ENCODE results near the gene RBM15. TPM values are rescaled to one million over a fixed set of nuclear protein-coding genes. Genes with fewer than 3 reads are reported as not detected.

Gene RBM15
- total RNA-seq, 2 donors from 2014 or later, result 21.4 to 25.9 TPM

GRCh38 chr1:110328274-110328673 lies 10.9 kb upstream of the RBM15 start:
- Histone ChIP-seq H3K4me1 (peaks cover 16% of the 10 kb centered on the region), H3K27me3 (no peaks in the 10 kb centered on the region), H3K36me3 (replicated peaks in 1 of 2; ENCODE audit: insufficient read depth in 1 of 2, low read depth in 2 of 2) (no peaks in the 10 kb centered on the region), H3K4me3 (no peak overlapping the region), H3K27ac (no peak overlapping the region), H3K9me3 (no peaks in the 10 kb centered on the region)
- no peak for DNase-seq
- intact Hi-C loops (cut with DNase I), result no loop called here
- no peak for ATAC-seq
- TF ChIP-seq POLR2A (IDR thresholded peaks at IDR 0.05), result no peak
- no peak for TF ChIP-seq CTCF (IDR thresholded peaks at IDR 0.05)

DNA sequence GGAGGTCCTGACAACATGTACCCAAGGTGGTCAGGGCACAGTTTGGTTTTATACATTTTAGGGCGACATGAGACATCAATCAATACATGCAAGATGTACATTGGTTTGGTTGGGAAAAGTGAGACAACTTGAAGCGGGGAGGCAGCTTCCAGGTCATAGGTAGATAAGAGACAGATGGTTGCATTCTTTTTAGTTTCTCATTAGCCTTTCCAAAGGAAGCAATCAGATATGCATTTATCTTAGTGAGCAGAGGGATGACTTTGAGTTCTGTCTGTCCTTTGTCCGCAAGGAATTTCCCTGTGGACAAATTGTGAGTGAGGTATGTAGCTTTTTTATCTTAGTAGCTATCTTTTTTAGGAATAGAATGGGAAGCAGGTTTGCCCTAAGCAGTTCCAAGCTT lies 10.5 kb upstream of the RBM15 start:
- intact Hi-C loops (cut with DNase I), result no loop called here
- peaks cover 16% of the 10 kb centered on the region for H3K4me1 ChIP-seq
- WGBS, 2 donors, result 86 to 93% methylated on average over 3 of the region's 3 CpGs
- DNase-seq (no peak), ATAC-seq (no peak)
- TF ChIP-seq POLR2A (IDR thresholded peaks at IDR 0.05), result no peak
- TF ChIP-seq CTCF (IDR thresholded peaks at IDR 0.05), result no peak
- H3K36me3 ChIP-seq (replicated peaks in 1 of 2; ENCODE audit: insufficient read depth in 1 of 2, low read depth in 2 of 2), result no peaks in the 10 kb centered on the region
- H3K27me3 ChIP-seq, result no peaks in the 10 kb centered on the region
- H3K27ac ChIP-seq, result no peak overlapping the region
- no peaks in the 10 kb centered on the region for H3K9me3 ChIP-seq
- no peak overlapping the region for H3K4me3 ChIP-seq

DNA sequence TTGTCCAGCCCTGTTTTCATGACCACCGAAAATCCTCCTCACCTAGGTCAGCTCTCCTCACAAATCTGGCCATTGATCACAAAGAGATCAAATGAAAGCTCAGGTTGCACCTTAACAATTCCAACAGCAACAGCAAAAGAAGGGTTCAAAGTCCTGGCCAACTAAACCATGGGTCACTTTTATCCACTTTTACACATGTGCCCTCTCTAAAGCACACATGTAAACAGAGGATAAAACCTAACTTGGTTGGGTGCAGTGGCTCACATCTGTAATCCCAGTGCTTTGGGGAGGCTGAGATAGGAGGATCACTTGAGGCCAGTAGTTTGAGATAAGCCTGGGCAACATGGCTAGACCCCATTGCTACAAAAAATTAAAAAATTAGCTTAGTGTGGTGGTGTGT lies 3.9 kb upstream of the RBM15 start:
- H3K4me1 ChIP-seq, result peaks cover 40% of the 10 kb centered on the region
- no peak for ATAC-seq
- intact Hi-C loops (cut with DNase I), result no loop called here
- TF ChIP-seq POLR2A (IDR thresholded peaks at IDR 0.05) (no peak), CTCF (IDR thresholded peaks at IDR 0.05) (no peak)
- WGBS, 2 donors, result 89 to 100% methylated on average over 1 of the region's 1 CpG
- H3K36me3 ChIP-seq (replicated peaks in 1 of 2; ENCODE audit: insufficient read depth in 1 of 2, low read depth in 2 of 2), result no peaks in the 10 kb centered on the region
- no peak for DNase-seq
- no peak overlapping the region for H3K27ac ChIP-seq
- no peaks in the 10 kb centered on the region for H3K27me3 ChIP-seq
- no peaks in the 10 kb centered on the region for H3K9me3 ChIP-seq
- no peak overlapping the region for H3K4me3 ChIP-seq

DNA sequence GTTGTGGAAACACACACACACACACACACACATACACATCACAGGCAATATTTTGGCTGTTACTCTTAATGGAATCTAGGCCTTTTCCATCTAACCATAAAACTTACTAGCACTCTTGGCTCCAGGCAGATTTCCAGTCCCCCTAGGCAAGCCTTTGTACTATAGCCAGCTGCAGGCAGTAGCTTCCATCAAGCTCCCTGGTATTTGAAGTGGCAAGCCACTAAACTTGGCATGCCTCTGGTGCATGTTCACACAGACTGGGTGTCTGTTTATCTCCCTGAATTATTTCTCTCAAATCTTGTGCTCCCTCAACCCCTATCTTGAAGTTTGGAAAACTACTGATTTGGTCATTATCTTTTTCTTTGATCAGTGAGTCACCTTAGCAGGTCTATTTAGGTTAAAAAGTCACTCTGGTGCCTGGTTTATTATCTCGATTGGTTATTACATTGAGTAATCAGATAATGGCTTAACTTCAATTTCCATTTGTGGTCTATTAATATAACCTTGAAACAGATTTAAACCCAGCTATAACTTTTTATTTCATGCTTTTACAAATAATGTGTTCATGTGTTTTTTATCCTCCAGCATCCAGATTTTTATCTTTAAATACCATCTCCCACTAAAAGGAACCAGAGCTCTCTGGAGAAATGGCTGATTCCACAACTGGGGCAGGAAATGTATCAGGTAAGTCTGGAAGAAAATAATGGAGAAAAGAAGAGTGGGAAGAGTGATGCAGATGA lies 2.7 kb upstream of the RBM15 start:
- WGBS, 2 donors, result 16 to 29% methylated on average over 1 of the region's 1 CpG
- no peaks in the 10 kb centered on the region for H3K36me3 ChIP-seq (replicated peaks in 1 of 2; ENCODE audit: insufficient read depth in 1 of 2, low read depth in 2 of 2)
- H3K27ac ChIP-seq, result peak overlapping the region in 3 of 4 donors; percentile 21 to 99 (median 96)
- DNase-seq (peak in 2 of 4 donors; percentile 24), ATAC-seq (no peak)
- TF ChIP-seq POLR2A (IDR thresholded peaks at IDR 0.05) (no peak), CTCF (IDR thresholded peaks at IDR 0.05) (no peak)
- no peaks in the 10 kb centered on the region for H3K27me3 ChIP-seq
- no peaks in the 10 kb centered on the region for H3K9me3 ChIP-seq
- intact Hi-C loops (cut with DNase I), result no loop called here
- H3K4me3 ChIP-seq, result no peak overlapping the region
- H3K4me1 ChIP-seq, result peaks cover 40% of the 10 kb centered on the region
